Right cardiac atrium (tissue), 5 donors: ENCODE results near the gene MAPK14. TPM values are rescaled to one million over a fixed set of nuclear protein-coding genes. Genes with fewer than 3 reads are reported as not detected.
"Not testable (repeated sequence)": the region's sequence is repeated elsewhere in the genome, so short reads cannot be mapped to it uniquely, and the experiment has no call there.

ENCODE experiments used
- ATAC-seq, 2 donors: fragments of 200-7000 bp; cut with Tn5 transposase; one replicate each; pipeline versions ENCODE4 v1.8.0 to v1.9.1; 2020; ENCODE audit warnings: moderate library complexity in 2 of 2, mild to moderate bottlenecking in 1 of 2
- DNase-seq, 3 donors: peaks; one replicate each; pipeline ENCODE4 v3.0.0-alpha.2; 2020
- H3K27ac ChIP-seq: one replicate; pipeline ENCODE4 v1.5.1; 2013; ENCODE audit warnings: mild to moderate bottlenecking, low read length, control low read depth, moderate library complexity
- H3K27me3 ChIP-seq: one replicate; pipeline ENCODE4 v1.6.1; 2013; ENCODE audit not compliant: control insufficient read depth, insufficient read depth
- H3K4me1 ChIP-seq: one replicate; pipeline ENCODE4 v1.6.1; 2013; ENCODE audit warnings: low read length; ENCODE audit not compliant: control insufficient read depth, insufficient read depth
- H3K4me3 ChIP-seq: one replicate; pipeline ENCODE4 v1.5.1; 2013; ENCODE audit warnings: low read length, control low read depth
- H3K9me3 ChIP-seq: one replicate; pipeline ENCODE4 v1.6.1; 2013; ENCODE audit warnings: low read length; ENCODE audit not compliant: control insufficient read depth
- WGBS: extraction: QIAGEN DNeasy Blood & Tissue Kit; methylation state at CpG from one replicate; pipeline ENCODE4 v1.1.7; 2013; 5-methylcytosine and 5-hydroxymethylcytosine counted together
- intact Hi-C, 4 donors: fragments of 100-400 bp; cut with DNase I; formaldehyde crosslinking; loops; one replicate each; pipeline versions ENCODE4 v1.11.0 to v1.14.0; 2022 to 2023
- polyA plus RNA-seq: library from polyadenylated mRNA; stranded (reverse); fragments of 200-250 nt; gene quantifications from one replicate; pipeline ENCODE4 v1.2.3, GENCODE V29; 2013
- total RNA-seq, 4 donors: library from RNA; stranded (reverse); fragmentation: NEBNext Ultra II Directional; extraction: Animal tissue kit (Norgen Biotek cat#: 25700); gene quantifications; one replicate each; pipeline ENCODE4 v1.2.1, GENCODE V29; 2021
- donor health status: healthy with polysubstance abuse.
- donor health status: DM: no; HTN: yes; CAD: no.
- donor health status: DM: no; HTN: no; CAD: no.
- donor health status: DM: no; HTN: yes; CAD: no; lungs with severe emphysema.
- donor health status: DM: yes; HTN: yes; CAD: no.

MAPK14 gene
- total and polyA plus RNA-seq, 5 donors: 12.4 to 37.0 (median 30.9) TPM

DNA sequence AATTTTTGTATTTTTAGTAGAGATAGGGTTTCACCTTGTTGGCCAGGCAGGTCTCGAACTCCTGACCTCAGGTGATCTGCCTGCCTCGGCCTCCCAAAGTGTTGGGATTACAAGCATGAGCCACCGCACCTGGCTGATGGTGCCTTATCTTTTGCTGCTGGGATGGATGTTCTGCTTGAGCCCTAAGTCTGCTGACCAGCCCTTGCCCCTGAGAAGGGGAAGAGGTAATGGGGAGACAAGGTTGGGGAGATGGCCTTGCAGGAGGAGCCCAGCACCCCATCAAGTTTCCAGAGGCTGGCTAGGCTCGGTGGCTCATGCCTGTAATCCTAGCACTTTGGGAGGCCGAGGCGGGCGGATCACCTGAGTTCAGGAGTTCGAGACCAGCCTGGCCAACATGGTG is 96.7 kb downstream of the MAPK14 start:
- WGBS: 87% methylated on average over 8 of the region's 8 CpGs
- DNase-seq, H3K4me1 ChIP-seq, H3K4me3 ChIP-seq, H3K27ac ChIP-seq, H3K27me3 ChIP-seq, H3K9me3 ChIP-seq, ATAC-seq: not testable (repeated sequence)
- intact Hi-C loops: loop anchor here in 3 of 4 donors (5.0 to 10.0 kb wide), 4 partner anchors 60 to 240 kb away; partner anchors contain the start of gene BRPF3 (in 1 of the 3)

DNA sequence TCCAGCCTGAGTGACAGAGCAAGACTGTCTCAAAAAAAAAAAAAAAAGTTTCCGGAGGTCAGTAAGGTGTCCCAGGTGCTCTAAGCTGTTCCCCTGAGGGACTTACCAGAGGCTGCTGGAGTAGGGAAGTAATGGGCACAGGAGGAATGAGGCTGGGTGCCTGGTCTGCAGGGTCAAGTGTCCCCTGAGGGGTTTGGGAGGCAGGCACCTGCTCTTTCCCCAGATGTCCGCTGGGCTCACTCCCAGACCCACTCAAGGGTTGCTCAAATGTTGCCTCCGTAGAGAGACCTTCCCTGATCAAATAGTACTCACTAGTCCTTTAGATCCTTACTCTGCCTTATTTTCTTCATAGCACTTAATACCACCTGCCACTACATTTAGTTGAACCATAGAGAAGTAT is 97.3 kb downstream of the MAPK14 start:
- Histone ChIP-seq H3K27me3 (no peaks in the 10 kb centered on the region), H3K9me3 (no peaks in the 10 kb centered on the region), H3K4me3 (no peak overlapping the region), H3K4me1 (peaks cover 6% of the 10 kb centered on the region), H3K27ac (no peak overlapping the region)
- no peak for ATAC-seq
- WGBS: 78% methylated on average over 3 of the region's 3 CpGs
- no peak for DNase-seq
- intact Hi-C loops: loop anchor here in 3 of 4 donors (5.0 to 10.0 kb wide), 4 partner anchors 60 to 240 kb away; partner anchors contain the start of gene BRPF3 (in 1 of the 3)

DNA sequence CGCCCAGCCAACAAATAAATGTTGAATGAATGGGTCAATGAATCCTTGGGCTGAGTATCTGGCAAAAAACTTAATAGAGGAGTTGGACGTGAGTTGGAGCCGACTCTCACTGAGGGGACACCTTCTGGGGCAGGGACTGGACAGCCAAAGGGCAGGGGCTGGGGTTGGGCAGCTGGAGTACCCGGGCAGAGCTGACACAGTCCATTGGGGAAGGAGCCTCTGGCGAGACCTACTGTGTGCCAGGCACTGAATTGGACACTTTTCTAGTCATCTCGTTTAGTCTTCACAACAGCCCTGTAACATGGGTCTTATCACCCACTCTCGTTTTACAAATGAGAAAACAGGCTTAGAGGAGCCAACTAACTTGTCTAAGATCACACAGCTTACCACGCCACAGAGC is 98.0 kb downstream of the MAPK14 start:
- Histone ChIP-seq H3K27me3 (no peaks in the 10 kb centered on the region), H3K4me3 (no peak overlapping the region), H3K9me3 (no peaks in the 10 kb centered on the region), H3K27ac (no peak overlapping the region), H3K4me1 (peaks cover 6% of the 10 kb centered on the region)
- intact Hi-C loops: loop anchor here in 3 of 4 donors (10.0 kb wide), 3 partner anchors 59 to 239 kb away; no protein-coding TSS in a partner anchor
- ATAC-seq (no peak), DNase-seq (no peak)
- 81% methylated on average over 8 of the region's 8 CpGs for WGBS

DNA sequence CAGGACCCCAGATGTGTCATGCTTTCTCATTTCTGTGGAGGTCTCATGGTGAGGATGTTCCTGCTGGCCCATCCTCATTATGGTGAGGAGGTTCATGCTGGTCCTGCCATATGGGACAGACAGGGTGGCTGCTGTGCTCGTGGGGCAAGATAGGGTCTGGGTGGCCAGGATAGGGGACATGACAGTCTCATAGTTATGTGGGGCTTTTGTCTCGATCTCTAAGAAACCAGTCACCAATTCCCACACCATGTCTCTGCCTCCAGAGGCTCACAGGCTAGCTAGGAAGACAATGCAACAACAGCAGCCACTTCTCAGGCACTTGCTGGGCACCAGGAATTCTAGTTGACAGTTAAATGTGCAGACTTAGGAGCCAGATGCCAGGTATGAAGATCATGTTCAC is 98.5 kb downstream of the MAPK14 start:
- no peak overlapping the region for H3K4me3 ChIP-seq
- H3K9me3 ChIP-seq: no peaks in the 10 kb centered on the region
- no peak overlapping the region for H3K27ac ChIP-seq
- intact Hi-C loops: loop anchor here in 3 of 4 donors (10.0 kb wide), 3 partner anchors 59 to 239 kb away; no protein-coding TSS in a partner anchor
- peaks cover 3% of the 10 kb centered on the region for H3K4me1 ChIP-seq
- ATAC-seq (no peak), DNase-seq (no peak)
- WGBS: 86% methylated on average over 2 of the region's 2 CpGs
- H3K27me3 ChIP-seq: no peaks in the 10 kb centered on the region

DNA sequence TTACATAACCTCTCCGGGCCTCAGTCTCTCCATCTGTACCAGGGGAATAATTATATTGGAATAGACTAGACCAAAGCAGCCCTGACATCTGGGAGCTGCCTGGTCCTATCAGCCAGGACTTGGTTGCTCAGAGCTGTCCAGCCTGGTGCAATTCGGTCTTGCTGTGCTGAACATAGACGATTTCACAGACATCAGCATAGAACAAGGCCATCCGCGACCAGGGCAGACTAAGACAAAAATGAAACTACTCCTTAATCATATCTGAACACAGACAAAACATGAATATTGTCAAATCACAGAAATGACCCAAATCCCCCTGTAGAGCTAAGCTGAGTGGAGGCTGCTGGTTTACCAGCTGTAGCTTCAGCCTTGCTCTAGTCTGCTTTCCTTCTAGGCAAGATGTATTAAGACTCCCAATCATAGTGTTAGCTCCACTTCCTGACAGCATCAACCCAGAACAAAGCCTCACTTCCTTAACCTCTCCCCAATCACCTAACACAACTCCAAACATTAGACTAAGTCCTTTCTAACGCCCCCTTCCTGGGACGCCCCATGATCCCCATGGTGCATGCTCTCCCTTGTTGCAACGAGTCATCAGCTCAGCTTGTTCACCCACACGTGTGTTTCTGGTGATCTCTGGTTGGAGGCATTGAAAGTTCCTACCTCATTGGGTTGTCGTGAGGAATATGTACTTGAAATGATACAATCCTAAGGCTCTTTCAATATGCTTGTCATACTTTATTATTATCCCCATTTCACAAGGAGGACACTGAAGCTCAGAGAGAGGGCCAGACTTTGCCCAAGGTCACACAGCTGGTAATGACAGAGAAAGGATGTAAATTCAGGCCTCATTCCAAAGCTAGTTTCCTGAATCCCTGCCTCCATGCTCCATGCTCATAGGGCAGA is 99.2 kb downstream of the MAPK14 start:
- Histone ChIP-seq H3K27ac (no peak overlapping the region), H3K4me3 (no peak overlapping the region), H3K4me1 (peaks cover 2% of the 10 kb centered on the region), H3K27me3 (no peaks in the 10 kb centered on the region), H3K9me3 (no peaks in the 10 kb centered on the region)
- DNase-seq (no peak), ATAC-seq (no peak)
- intact Hi-C loops: loop anchor here in 3 of 4 donors (10.0 kb wide), 3 partner anchors 58 to 238 kb away; no protein-coding TSS in a partner anchor
- WGBS: 82% methylated on average over 10 of the region's 10 CpGs

GRCh38 chr6:36127462-36128016 is 99.9 kb downstream of the MAPK14 start:
- Histone ChIP-seq H3K9me3 (no peaks in the 10 kb centered on the region), H3K27me3 (no peaks in the 10 kb centered on the region), H3K4me3 (no peak overlapping the region), H3K27ac (no peak overlapping the region), H3K4me1 (peaks cover 2% of the 10 kb centered on the region)
- ATAC-seq (peak; percentile 25 to 72), DNase-seq (peak; percentile 65 to 72 (median 71))
- 69% methylated on average over 8 of the region's 8 CpGs for WGBS
- intact Hi-C loops: loop anchor here in 3 of 4 donors (10.0 kb wide), 3 partner anchors 57 to 237 kb away; no protein-coding TSS in a partner anchor

DNA sequence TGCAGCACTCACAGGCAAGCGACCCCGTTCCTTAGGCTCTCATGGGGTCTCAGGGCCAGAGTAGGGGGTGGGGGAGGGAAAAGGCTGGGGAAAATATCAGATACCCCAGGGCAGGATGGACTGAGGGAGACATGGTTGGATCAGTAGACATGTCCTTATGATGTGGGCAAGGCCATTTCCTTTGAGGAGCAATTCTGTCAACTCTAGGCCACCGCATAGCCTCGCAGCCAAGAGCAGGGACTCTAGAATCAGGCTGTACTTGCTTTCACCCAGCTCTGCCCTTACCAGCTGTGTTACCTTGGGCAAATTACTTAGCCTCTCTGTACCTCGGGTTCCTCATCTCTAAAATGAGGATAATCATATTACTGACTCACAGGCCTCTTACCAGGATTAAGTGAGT is 100.5 kb downstream of the MAPK14 start:
- H3K27me3 ChIP-seq: no peaks in the 10 kb centered on the region

GRCh38 chr6:36128793-36129192 is 101.2 kb downstream of the MAPK14 start:
- no peak overlapping the region for H3K4me3 ChIP-seq
- H3K9me3 ChIP-seq: no peaks in the 10 kb centered on the region
- no peaks in the 10 kb centered on the region for H3K27me3 ChIP-seq
- intact Hi-C loops: loop anchor here in 3 of 4 donors (10.0 kb wide), 3 partner anchors 56 to 236 kb away; no protein-coding TSS in a partner anchor
- peaks cover 2% of the 10 kb centered on the region for H3K4me1 ChIP-seq
- DNase-seq (no peak), ATAC-seq (no peak)
- H3K27ac ChIP-seq: no peak overlapping the region
- WGBS: 99% methylated on average over 3 of the region's 3 CpGs

More for the DNA sequence above, 100.5 kb downstream of the MAPK14 start:
- Histone ChIP-seq H3K4me3 (no peak overlapping the region), H3K27ac (no peak overlapping the region), H3K9me3 (no peaks in the 10 kb centered on the region), H3K4me1 (peaks cover 2% of the 10 kb centered on the region)
- intact Hi-C loops: loop anchor here in 3 of 4 donors (10.0 kb wide), 3 partner anchors 57 to 237 kb away; no protein-coding TSS in a partner anchor
- 94% methylated on average over 5 of the region's 5 CpGs for WGBS
- ATAC-seq (no peak), DNase-seq (no peak)

GRCh38 chr6:36129334-36129733 is 101.7 kb downstream of the MAPK14 start:
- not testable (repeated sequence) for H3K4me3 ChIP-seq, H3K27me3 ChIP-seq, H3K4me1 ChIP-seq, ATAC-seq, H3K9me3 ChIP-seq, H3K27ac ChIP-seq, DNase-seq
- WGBS: 95% methylated on average over 16 of the region's 16 CpGs
- intact Hi-C loops: loop anchor here in 3 of 4 donors (10.0 kb wide), 3 partner anchors 55 to 235 kb away; no protein-coding TSS in a partner anchor

DNA sequence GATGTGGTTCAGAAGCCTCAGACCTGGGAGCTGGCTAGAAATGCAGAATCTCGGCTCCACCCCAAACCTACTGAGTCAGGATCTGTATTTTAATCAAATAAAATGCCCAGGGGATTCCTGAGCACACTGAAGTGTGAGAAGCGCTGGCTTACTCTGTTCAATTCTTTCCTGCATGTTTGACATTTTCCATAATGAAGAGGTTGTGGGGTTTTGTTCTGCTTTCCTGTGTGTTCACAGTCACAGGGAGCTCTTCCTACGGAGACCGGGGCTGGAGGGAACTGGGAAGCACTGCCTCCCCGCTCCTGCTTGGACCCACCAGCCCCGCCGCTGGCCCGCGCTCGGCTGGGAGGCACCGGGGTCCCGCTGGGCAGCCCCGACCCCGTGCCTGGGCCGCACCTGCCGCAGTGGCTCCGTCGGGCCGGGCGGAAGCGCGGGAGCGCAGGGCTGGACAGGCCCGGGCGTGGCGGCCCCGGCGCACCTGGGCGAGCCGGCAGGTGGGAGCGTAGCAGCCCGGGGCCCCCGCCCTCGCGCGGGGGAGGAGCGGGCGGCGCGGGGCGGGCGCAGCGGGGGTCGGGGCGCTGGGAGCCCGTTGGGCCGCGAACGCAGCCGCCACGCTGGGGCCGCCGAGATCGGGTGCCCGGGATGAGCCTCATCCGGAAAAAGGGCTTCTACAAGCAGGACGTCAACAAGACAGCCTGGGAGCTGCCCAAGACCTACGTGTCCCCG is 102.5 kb downstream of the MAPK14 start, which contains the start of gene MAPK13:
TSS of gene MAPK13 (plus strand) at position 573 of the 726 bp plus-strand sequence. CDS start at position 643, 70 bp downstream.
- ATAC-seq: no peak
- WGBS: 4% methylated on average over 59 of the region's 59 CpGs
- H3K4me1 ChIP-seq: peaks cover 2% of the 10 kb centered on the region
- H3K9me3 ChIP-seq: no peaks in the 10 kb centered on the region
- H3K27ac ChIP-seq: no peak within 1 kb of the TSS
- DNase-seq: no peak
- peak within 1 kb of the TSS; percentile 63 for H3K4me3 ChIP-seq
- intact Hi-C loops: loop anchor here in 3 of 4 donors (10.0 kb wide), 3 partner anchors 55 to 235 kb away; no protein-coding TSS in a partner anchor
- H3K27me3 ChIP-seq: no peaks in the 10 kb centered on the region
